Gastrocnemius medialis (tissue), 4 donors: ENCODE results near the gene SUPT4H1. TPM values are rescaled to one million over a fixed set of nuclear protein-coding genes. Genes with fewer than 3 reads are reported as not detected.

Experiments
- ATAC-seq, 2 donors: fragments of 150-250 bp; one replicate each; pipeline ENCODE4 v1.9.1; 2016
- DNase-seq, 2 donors: peaks; one replicate each; pipeline ENCODE4 v3.0.0-alpha.2; 2019
- H3K27ac ChIP-seq, 4 donors: fragments of 200-600 bp; sonication (generic); 1 replicate in 1 of 4; 2 replicates in 3 of 4; pipeline ENCODE4 v1.5.1; 2016 to 2018; ENCODE audit warnings: mild to moderate bottlenecking in 2 of 4, moderate library complexity in 1 of 4
- H3K27me3 ChIP-seq, 3 donors: fragments of 200-600 bp; sonication (generic) in 2 of 3; 1 replicate in 1 of 3; 2 replicates in 2 of 3; pipeline versions ENCODE4 v1.5.1 to v1.6.0; 2016 to 2019; ENCODE audit warnings: mild to moderate bottlenecking in 1 of 3, moderate library complexity in 1 of 3
- H3K36me3 ChIP-seq, 2 donors: fragments of 200-600 bp; sonication (generic) in 1 of 2; one replicate each; pipeline ENCODE4 v1.5.1; 2017 to 2018
- H3K4me1 ChIP-seq, 2 donors: fragments of 200-600 bp; sonication (generic) in 1 of 2; one replicate each; pipeline ENCODE4 v1.5.1; 2016 to 2017; ENCODE audit warnings: mild to moderate bottlenecking in 2 of 2
- H3K4me3 ChIP-seq, 4 donors: fragments of 200-600 bp; sonication (generic) in 3 of 4; 1 replicate in 1 of 4; 2 replicates in 3 of 4; pipeline ENCODE4 v1.5.1; 2016 to 2019; ENCODE audit warnings: mild to moderate bottlenecking in 2 of 4
- H3K9me3 ChIP-seq, 3 donors: fragments of 200-600 bp; sonication (generic) in 2 of 3; 1 replicate in 1 of 3; 2 replicates in 2 of 3; pipeline ENCODE4 v1.5.1; 2016 to 2019
- POLR2A ChIP-seq, 2 donors: fragments of 450-650 bp; IDR thresholded peaks; one replicate each; pipeline ENCODE4 v1.6.1; 2017; ENCODE audit warnings: antibody characterized with exemption in 2 of 2, mild to moderate bottlenecking in 2 of 2, moderate library complexity in 2 of 2
- in situ Hi-C, 4 donors: fragments of 200-750 bp; cut with MboI; loops; one replicate each; pipeline versions ENCODE4 v1.15.0 to v1.8.0; 2017; ENCODE audit warnings: low sequenced_read_pairs in 4 of 4
- intact Hi-C: fragments of 100-400 bp; cut with DNase I; formaldehyde crosslinking; loops from one replicate; pipeline ENCODE4 v1.15.1; 2023; ENCODE audit warnings: low total_unique reads
- total RNA-seq, 4 donors: library from RNA; depleted of rRNA; stranded (reverse); fragments of >200 nt; gene quantifications; one replicate each; pipeline versions ENCODE4 v1.1.0 to v1.2.3, GENCODE V29; 2016
- TF ChIP-seq, protein P1 (sequence below), 5 experiments: fragments of 450-650 bp in 3 of 5; fragments of 200-600 bp in 2 of 5; sonication (generic) in 2 of 5; IDR thresholded peaks in 4 of 5; conservative IDR thresholded peaks in 1 of 5; 1 replicate in 4 of 5; 2 replicates in 1 of 5; pipeline ENCODE4 v1.5.1; 2016 to 2019; ENCODE audit warnings: antibody characterized with exemption in 5 of 5, mild to moderate bottlenecking in 3 of 5, moderate library complexity in 3 of 5

Gene SUPT4H1
- total RNA-seq, 4 donors from 2014 or later = 39.6 to 49.0 (median 41.1) TPM

DNA sequence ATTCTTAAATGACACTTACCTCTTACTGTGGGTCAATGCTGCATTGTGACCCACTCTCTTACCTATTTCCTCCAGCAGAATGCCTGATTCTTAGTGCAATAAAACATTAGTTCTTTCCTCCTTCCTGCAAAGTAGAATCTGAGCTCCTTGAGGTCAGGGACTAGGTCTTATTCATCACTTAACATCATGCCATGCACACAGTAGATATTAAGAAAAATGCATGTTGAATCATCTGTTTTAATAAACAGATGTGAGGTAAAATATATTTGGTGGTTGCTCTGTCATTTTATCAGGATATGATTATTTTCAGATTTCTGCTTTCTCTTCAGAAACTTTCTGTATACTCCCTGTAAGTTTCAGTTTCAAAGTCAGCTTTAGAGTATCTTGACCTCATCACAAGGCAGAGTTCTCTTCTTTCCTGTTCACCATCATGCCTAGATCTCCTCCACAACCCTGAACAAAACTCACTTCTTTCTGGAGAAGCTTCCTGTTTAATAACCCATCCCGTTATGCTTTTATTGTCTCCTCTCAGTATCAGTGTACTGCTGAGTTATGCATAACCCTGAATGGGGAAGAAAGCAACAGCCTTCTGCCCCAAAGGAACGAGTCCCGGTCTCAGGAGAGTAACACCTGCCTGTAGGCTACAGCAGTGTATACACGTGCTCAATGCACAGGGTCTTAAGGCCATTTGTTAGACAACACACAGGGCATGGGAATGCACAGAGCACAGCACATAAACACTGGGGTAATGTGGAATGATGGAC, 30.3 kb upstream of the SUPT4H1 start:
- in situ Hi-C loops (no loop called here), intact Hi-C loops (no loop called here)
- ATAC-seq (no peak), DNase-seq (no peak)
- Histone ChIP-seq H3K27ac (no peak overlapping the region), H3K27me3 (peaks cover 0 to 3% (median 0%) of the 10 kb centered on the region in 3 donors), H3K9me3 (no peaks in the 10 kb centered on the region), H3K4me3 (no peak overlapping the region), H3K36me3 (no peaks in the 10 kb centered on the region), H3K4me1 (no peaks in the 10 kb centered on the region)
- TF ChIP-seq POLR2A (IDR thresholded peaks at IDR 0.05) = no peak

DNA sequence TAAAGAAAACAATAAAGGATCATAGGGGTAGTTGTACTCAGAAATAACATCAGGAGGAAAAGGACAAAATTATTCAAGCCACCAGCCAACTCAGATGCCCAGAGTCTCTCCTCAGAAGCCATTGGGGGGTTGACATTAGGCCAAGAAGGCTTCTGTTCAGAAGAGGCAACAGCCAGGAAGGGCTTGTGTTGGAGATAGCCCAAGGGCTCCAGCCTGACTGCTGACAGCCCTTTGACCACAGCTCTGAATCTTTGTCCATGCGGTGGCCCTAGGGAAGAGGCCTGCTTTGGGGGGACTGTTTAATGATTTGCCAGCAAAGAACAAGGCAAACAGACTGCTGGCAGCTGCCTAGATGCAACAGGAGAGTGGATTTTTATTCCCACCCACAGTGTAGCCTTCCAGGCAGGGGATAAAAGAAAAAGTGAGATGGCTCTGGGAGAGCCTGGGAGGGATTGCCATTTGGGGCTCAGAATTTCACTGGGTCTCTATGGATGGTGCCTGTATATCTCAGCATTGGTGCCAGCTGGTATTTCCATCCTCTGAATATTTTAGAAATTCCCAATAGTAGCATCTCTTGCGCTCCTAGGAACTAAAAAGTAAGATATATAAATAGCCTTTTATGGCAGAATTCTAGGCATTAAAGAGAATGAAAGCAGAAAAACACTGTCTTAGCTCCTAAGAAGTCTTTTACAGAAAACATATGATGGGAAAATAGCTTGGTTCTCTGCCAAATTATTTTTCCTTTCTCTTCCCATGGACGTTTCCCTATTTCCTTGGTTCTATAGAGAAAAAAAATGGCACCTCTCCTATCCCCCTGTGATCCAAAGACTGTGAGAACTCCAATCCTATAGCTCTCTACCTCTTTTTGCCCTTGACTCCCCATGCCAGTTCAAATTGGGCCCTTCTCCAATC, 29.4 kb upstream of the SUPT4H1 start:
- DNase-seq (no peak), ATAC-seq (no peak)
- Histone ChIP-seq H3K36me3 (no peaks in the 10 kb centered on the region), H3K4me1 (no peaks in the 10 kb centered on the region), H3K4me3 (no peak overlapping the region), H3K27ac (no peak overlapping the region), H3K9me3 (no peaks in the 10 kb centered on the region), H3K27me3 (no peaks in the 10 kb centered on the region)
- no peak for TF ChIP-seq POLR2A (IDR thresholded peaks at IDR 0.05)
- TF ChIP-seq, protein P1, sequence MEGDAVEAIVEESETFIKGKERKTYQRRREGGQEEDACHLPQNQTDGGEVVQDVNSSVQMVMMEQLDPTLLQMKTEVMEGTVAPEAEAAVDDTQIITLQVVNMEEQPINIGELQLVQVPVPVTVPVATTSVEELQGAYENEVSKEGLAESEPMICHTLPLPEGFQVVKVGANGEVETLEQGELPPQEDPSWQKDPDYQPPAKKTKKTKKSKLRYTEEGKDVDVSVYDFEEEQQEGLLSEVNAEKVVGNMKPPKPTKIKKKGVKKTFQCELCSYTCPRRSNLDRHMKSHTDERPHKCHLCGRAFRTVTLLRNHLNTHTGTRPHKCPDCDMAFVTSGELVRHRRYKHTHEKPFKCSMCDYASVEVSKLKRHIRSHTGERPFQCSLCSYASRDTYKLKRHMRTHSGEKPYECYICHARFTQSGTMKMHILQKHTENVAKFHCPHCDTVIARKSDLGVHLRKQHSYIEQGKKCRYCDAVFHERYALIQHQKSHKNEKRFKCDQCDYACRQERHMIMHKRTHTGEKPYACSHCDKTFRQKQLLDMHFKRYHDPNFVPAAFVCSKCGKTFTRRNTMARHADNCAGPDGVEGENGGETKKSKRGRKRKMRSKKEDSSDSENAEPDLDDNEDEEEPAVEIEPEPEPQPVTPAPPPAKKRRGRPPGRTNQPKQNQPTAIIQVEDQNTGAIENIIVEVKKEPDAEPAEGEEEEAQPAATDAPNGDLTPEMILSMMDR (IDR thresholded peaks at IDR 0.05 in 4 of 5, conservative IDR thresholded peaks at IDR 0.05 in 1 of 5) = no peak
- intact Hi-C loops = no loop called here
- in situ Hi-C loops = no loop called here

DNA sequence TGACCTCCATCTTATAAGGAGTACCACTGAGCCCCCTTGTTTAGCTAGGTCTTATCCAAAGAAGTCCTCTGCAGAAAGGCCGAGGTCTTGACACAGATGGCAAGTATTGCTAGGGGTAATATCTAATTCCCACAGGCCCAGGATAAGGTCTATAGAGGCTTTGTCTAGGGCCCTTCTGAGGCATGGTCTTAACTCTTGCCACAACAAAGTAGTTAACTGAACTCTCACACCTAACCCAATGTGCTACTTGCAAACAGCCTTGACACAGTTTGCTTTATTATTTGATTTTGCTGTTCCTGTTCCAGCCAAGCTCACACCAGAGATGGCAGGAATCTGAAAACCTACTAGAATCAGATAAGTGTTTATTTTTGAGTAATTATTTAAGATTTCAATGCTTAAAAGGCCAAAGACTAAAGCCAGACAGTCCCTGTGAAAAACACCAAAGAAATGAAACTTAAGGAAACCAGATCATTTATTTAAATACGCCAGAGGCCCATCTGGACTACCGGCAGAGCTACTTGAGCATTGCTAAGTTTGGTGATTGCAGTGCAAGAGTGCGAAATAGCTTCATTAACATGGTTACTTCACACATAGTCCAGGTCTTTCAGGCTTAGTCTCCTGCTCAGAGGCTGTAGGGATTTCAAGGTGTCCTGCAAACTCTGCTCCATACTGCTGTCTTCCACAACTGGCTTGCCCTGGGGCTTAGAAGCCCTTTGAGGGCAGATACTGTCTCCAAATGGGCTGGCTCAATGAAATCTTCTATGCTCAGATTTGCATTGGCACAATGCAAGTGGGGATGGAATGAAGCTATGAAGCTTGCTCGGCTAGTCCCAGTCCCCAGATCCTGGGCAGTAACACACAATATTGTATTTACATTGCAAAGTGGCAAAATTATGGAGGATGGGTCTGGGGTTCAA, 28.5 kb upstream of the SUPT4H1 start:
- DNase-seq (no peak), ATAC-seq (no peak)
- intact Hi-C loops = no loop called here
- TF ChIP-seq, protein P1 (IDR thresholded peaks at IDR 0.05 in 4 of 5, conservative IDR thresholded peaks at IDR 0.05 in 1 of 5) = no peak
- TF ChIP-seq POLR2A (IDR thresholded peaks at IDR 0.05) = no peak
- Histone ChIP-seq H3K4me1 (no peaks in the 10 kb centered on the region), H3K27ac (no peak overlapping the region), H3K4me3 (no peak overlapping the region), H3K27me3 (no peaks in the 10 kb centered on the region), H3K9me3 (no peaks in the 10 kb centered on the region), H3K36me3 (no peaks in the 10 kb centered on the region)
- in situ Hi-C loops = no loop called here

DNA sequence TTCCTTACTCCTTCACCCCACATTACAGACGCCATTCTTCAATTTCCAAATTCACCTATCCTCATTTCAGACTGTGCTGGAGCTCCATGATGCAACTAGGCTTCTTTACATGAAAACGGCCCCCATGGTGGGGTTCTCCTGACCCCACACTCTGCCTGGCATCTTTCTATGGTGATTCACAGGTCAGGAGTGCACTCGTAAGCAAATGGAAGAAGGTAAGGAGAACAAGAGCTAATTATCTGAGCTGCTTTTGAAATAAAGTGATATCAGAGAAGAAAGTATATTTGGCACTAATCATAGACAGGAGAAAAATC, 27.5 kb upstream of the SUPT4H1 start:
- in situ Hi-C loops (no loop called here), intact Hi-C loops (no loop called here)
- no peak for DNase-seq
- Histone ChIP-seq H3K27ac (no peak overlapping the region), H3K36me3 (no peaks in the 10 kb centered on the region), H3K4me1 (no peaks in the 10 kb centered on the region), H3K27me3 (no peaks in the 10 kb centered on the region), H3K9me3 (no peaks in the 10 kb centered on the region), H3K4me3 (no peak overlapping the region)
- TF ChIP-seq, protein P1 (IDR thresholded peaks at IDR 0.05 in 4 of 5, conservative IDR thresholded peaks at IDR 0.05 in 1 of 5) = no peak
- TF ChIP-seq POLR2A (IDR thresholded peaks at IDR 0.05) = no peak
- no peak for ATAC-seq
